ENCODE results near the gene PNLIPRP1. TPM values are rescaled to one million over a fixed set of nuclear protein-coding genes. Genes with fewer than 3 reads are reported as not detected.

The PNLIPRP1 gene
- total RNA-seq, 1 experiment from 2014 or later = 1.6 TPM

DNA sequence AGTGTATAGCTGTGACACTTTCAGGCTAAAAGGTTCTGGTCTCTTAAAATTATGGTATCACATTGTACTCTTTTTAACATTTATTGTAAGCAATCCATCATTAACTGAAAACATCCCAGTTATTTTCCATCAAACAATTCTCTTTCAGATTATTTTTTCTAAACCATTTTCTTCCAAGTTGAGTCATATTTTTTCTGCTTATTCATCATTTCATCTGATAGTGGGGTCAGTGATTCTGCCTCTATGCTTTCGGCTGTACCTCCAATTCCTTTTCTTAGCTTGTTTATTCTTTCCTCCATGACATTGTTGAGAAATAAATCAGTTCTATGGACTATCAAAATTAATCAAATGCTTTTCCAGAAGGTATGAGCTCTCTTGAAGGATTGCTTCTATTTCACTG, 45.6 kb upstream of the PNLIPRP1 start:
- CTCF ChIA-PET = no interaction called here
- ATAC-seq = no peak
- H3K79me2 ChIP-seq (ENCODE audit: insufficient read depth, low read length) = no peaks in the 10 kb centered on the region
- no peak overlapping the region for H3K4me3 ChIP-seq (replicated peaks in 1 of 2; ENCODE audit: low read depth in 1 of 2, low read length in 2 of 2)
- H3K4me2 ChIP-seq (ENCODE audit: low read length) = no peak overlapping the region
- RAD21 ChIA-PET (ENCODE audit: low non-redundant PET in 1 of 2, low total read pairs in 2 of 2, uncharacterized antibody in 2 of 2, unreplicated experiment in 2 of 2) = no interaction called here
- no peak for DNase-seq (ENCODE audit: low read depth, low spot score)
- H2AFZ ChIP-seq (ENCODE audit: low read depth, low read length, poor library complexity, severe bottlenecking) = no peak overlapping the region
- H3K9ac ChIP-seq (ENCODE audit: low read length) = no peak overlapping the region
- no peaks in the 10 kb centered on the region for H3K9me2 ChIP-seq (ENCODE audit: insufficient read depth)
- POLR2A ChIA-PET = no interaction called here
- no peak overlapping the region for H3K27ac ChIP-seq (ENCODE audit: low read depth, low read length)
- intact Hi-C loops (cut with micrococcal nuclease) = no loop called here
- no TSS peak for BruUV-seq (replicated peaks)
- H3K36me3 ChIP-seq (ENCODE audit: control insufficient read depth in 1 of 2, insufficient read depth in 2 of 2, low read length in 2 of 2) = no peaks in the 10 kb centered on the region
- H3K27me3 ChIP-seq (ENCODE audit: insufficient read depth, low read length) = peaks cover 38% of the 10 kb centered on the region
- H3K4me1 ChIP-seq (ENCODE audit: control insufficient read depth in 1 of 2, insufficient read depth in 2 of 2, low read length in 2 of 2) = no peaks in the 10 kb centered on the region
- no peaks in the 10 kb centered on the region for H4K20me1 ChIP-seq (ENCODE audit: insufficient read depth)
- H3K9me3 ChIP-seq (ENCODE audit: control insufficient read depth in 1 of 2, insufficient read depth in 1 of 2, low read depth in 1 of 2, low read length in 2 of 2) = no peaks in the 10 kb centered on the region
- TF ChIP-seq POLR2AphosphoS5 (IDR thresholded peaks at IDR 0.05; ENCODE audit: low read depth, low read length) (no peak), FOSL1 (IDR thresholded peaks at IDR 0.05; ENCODE audit: low read depth) (no peak), CBX3 (IDR thresholded peaks at IDR 0.05; ENCODE audit: low read depth) (no peak), SP1 (IDR thresholded peaks at IDR 0.05; ENCODE audit: low read depth) (no peak), JUND (IDR thresholded peaks at IDR 0.05) (no peak), SIN3A (IDR thresholded peaks at IDR 0.05; ENCODE audit: low read depth) (no peak), SRF (IDR thresholded peaks at IDR 0.05; ENCODE audit: low read depth) (no peak), ZFX (IDR thresholded peaks at IDR 0.05) (no peak), ZNF274 (IDR thresholded peaks at IDR 0.05; ENCODE audit: low read depth, low read length) (no peak), TCF7L2 (IDR thresholded peaks at IDR 0.05; ENCODE audit: borderline replicate concordance, extremely low read depth, insufficient read depth, insufficient read length) (no peak), CEBPB (IDR thresholded peaks at IDR 0.05; ENCODE audit: low read depth) (no peak), RAD21 (IDR thresholded peaks at IDR 0.05; ENCODE audit: low read depth) (no peak), EGR1 (IDR thresholded peaks at IDR 0.05; ENCODE audit: low read depth) (no peak)
- TF ChIP-seq, protein P1, sequence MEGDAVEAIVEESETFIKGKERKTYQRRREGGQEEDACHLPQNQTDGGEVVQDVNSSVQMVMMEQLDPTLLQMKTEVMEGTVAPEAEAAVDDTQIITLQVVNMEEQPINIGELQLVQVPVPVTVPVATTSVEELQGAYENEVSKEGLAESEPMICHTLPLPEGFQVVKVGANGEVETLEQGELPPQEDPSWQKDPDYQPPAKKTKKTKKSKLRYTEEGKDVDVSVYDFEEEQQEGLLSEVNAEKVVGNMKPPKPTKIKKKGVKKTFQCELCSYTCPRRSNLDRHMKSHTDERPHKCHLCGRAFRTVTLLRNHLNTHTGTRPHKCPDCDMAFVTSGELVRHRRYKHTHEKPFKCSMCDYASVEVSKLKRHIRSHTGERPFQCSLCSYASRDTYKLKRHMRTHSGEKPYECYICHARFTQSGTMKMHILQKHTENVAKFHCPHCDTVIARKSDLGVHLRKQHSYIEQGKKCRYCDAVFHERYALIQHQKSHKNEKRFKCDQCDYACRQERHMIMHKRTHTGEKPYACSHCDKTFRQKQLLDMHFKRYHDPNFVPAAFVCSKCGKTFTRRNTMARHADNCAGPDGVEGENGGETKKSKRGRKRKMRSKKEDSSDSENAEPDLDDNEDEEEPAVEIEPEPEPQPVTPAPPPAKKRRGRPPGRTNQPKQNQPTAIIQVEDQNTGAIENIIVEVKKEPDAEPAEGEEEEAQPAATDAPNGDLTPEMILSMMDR (IDR thresholded peaks at IDR 0.05 in 2 of 3, conservative IDR thresholded peaks at IDR 0.05 in 1 of 3; ENCODE audit: borderline replicate concordance in 1 of 3, insufficient read depth in 1 of 3, low read depth in 2 of 3, low read length in 2 of 3) = no peak
- TF ChIP-seq, protein P2, sequence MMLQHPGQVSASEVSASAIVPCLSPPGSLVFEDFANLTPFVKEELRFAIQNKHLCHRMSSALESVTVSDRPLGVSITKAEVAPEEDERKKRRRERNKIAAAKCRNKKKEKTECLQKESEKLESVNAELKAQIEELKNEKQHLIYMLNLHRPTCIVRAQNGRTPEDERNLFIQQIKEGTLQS (IDR thresholded peaks at IDR 0.05) = no peak
- TF ChIP-seq, protein P3, sequence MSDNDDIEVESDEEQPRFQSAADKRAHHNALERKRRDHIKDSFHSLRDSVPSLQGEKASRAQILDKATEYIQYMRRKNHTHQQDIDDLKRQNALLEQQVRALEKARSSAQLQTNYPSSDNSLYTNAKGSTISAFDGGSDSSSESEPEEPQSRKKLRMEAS (IDR thresholded peaks at IDR 0.05) = no peak
